ENCODE results near the gene SLC26A1.
"Not testable (repeated sequence)": the region's sequence is repeated elsewhere in the genome, so short reads cannot be mapped to it uniquely, and the experiment has no call there.

The SLC26A1 gene

GRCh38 chr4:1013225-1014073, 20.2 kb upstream of the SLC26A1 start:
- DNase-seq = no peak

GRCh38 chr4:1012034-1012739, 19.0 kb upstream of the SLC26A1 start:
- DNase-seq = no peak

- no peak for DNase-seq
Measured at GRCh38 chr4:1011666-1012033, 18.4 kb upstream of the SLC26A1 start.

GRCh38 chr4:1011022-1011665, 17.9 kb upstream of the SLC26A1 start, which contains the start of gene FGFRL1:
FGFRL1 (plus strand) TSS chr4:1011626; CDS start chr4:1012486, 860 bp downstream.
- DNase-seq = peak; percentile 86

GRCh38 chr4:1010395-1011021, 17.3 kb upstream of the SLC26A1 start:
- peak; percentile 86 for DNase-seq

- peak; percentile 69 for DNase-seq
Measured at GRCh38 chr4:1009542-1010394, 16.6 kb upstream of the SLC26A1 start.

- no peak for DNase-seq
Measured at GRCh38 chr4:1008840-1009541, 15.8 kb upstream of the SLC26A1 start.

GRCh38 chr4:1006856-1007255, 13.7 kb upstream of the SLC26A1 start:
- no peak for DNase-seq

GRCh38 chr4:1004557-1005485, 11.6 kb upstream of the SLC26A1 start:
- DNase-seq = no peak

- no peak for DNase-seq
Measured at GRCh38 chr4:1004071-1004418, 10.8 kb upstream of the SLC26A1 start.

- no peak for DNase-seq
Measured at GRCh38 chr4:1003271-1004070, 10.3 kb upstream of the SLC26A1 start.

GRCh38 chr4:1002631-1003251, 9.5 kb upstream of the SLC26A1 start:
- DNase-seq = no peak

GRCh38 chr4:1002131-1002630, 9.0 kb upstream of the SLC26A1 start:
- DNase-seq = no peak

- DNase-seq = no peak
Measured at GRCh38 chr4:1001561-1002130, 8.4 kb upstream of the SLC26A1 start.

GRCh38 chr4:1000686-1001260, 7.6 kb upstream of the SLC26A1 start:
- DNase-seq = no peak

GRCh38 chr4:999882-1000425, 6.8 kb upstream of the SLC26A1 start:
- no peak for DNase-seq

- not testable (repeated sequence) for DNase-seq
Measured at GRCh38 chr4:999240-999863, 6.1 kb upstream of the SLC26A1 start.

All from inflammatory macrophage treated with lipopolysaccharide for 4 hours (primary cell).